ENCODE data around the gene ENOSF1. TPM values are rescaled to one million over a fixed set of nuclear protein-coding genes. Genes with fewer than 3 reads are reported as not detected.

The ENOSF1 gene
- polyA plus RNA-seq, 1 of the 3 experiments (the other 2 are of a cell fraction) = 23.3 TPM

DNA sequence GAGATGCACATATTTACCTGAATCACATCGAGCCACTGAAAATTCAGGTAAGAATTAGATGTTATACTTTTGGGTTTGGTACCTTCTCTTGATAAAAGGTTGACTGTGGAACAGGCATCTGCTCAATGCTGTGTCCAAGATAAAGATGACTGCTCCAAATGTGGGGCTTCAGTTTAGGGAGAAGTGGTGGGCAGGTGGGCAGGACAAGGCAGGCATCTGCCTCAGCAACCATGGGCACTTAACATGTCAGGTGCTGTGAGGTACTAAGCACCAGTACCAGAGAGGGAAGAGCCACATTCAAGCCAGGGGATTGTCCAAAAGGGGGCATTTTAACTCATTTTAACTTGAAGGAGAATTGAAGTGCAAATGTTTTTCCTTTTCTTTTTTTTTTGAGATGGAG, 41.0 kb downstream of the ENOSF1 start:
- no peak for TF ChIP-seq RFX5 (IDR thresholded peaks at IDR 0.05; ENCODE audit: low read length)
- Histone ChIP-seq H3K9ac (no peak overlapping the region), H3K4me3 (ENCODE audit: low read depth in 2 of 2, low read length in 1 of 2) (no peak overlapping the region), H3K9me3 (no peaks in the 10 kb centered on the region), H3K27me3 (ENCODE audit: insufficient read depth) (no peaks in the 10 kb centered on the region), H3K4me1 (ENCODE audit: control insufficient read depth in 1 of 2, insufficient read depth in 2 of 2, low read depth in 1 of 2, low read length in 1 of 2) (no peaks in the 10 kb centered on the region), H3K27ac (ENCODE audit: low read depth in 2 of 2, low read length in 1 of 2) (no peak overlapping the region), H3K79me2 (ENCODE audit: insufficient read depth) (peaks cover 3% of the 10 kb centered on the region; the same call in 1 of the 2 replicates), H3K4me2 (no peak overlapping the region), H3F3A (replicated peaks; ENCODE audit: insufficient read depth) (peaks cover 9% of the 10 kb centered on the region), H3K36me3 (replicated peaks in 1 of 2; ENCODE audit: control insufficient read depth in 1 of 2, insufficient read depth in 2 of 2, low read length in 1 of 2) (peaks cover 43 to 64% of the 10 kb centered on the region in 2 experiments), H3K9me2 (no peaks in the 10 kb centered on the region), H2AFZ (ENCODE audit: low read depth) (no peak overlapping the region), H4K20me1 (ENCODE audit: insufficient read depth) (peaks cover 5% of the 10 kb centered on the region; the same call in 1 of the 2 replicates)
- DNase-seq = no peak
- ChIA-PET POLR2A (no interaction called here), CTCF (no interaction called here)
- 95% methylated on average over 1 of the region's 1 CpG for WGBS (ENCODE audit: low lambda C conversion rate)

- Histone ChIP-seq H3K4me3 (ENCODE audit: low read depth in 2 of 2, low read length in 1 of 2) (no peak overlapping the region), H3K36me3 (replicated peaks in 1 of 2; ENCODE audit: control insufficient read depth in 1 of 2, insufficient read depth in 2 of 2, low read length in 1 of 2) (peaks cover 45 to 60% of the 10 kb centered on the region in 2 experiments), H3K9ac (no peak overlapping the region), H3K9me3 (no peaks in the 10 kb centered on the region), H3K9me2 (no peaks in the 10 kb centered on the region), H3K4me1 (ENCODE audit: control insufficient read depth in 1 of 2, insufficient read depth in 2 of 2, low read depth in 1 of 2, low read length in 1 of 2) (no peaks in the 10 kb centered on the region), H3K27ac (ENCODE audit: low read depth in 2 of 2, low read length in 1 of 2) (no peak overlapping the region), H3F3A (replicated peaks; ENCODE audit: insufficient read depth) (peaks cover 5% of the 10 kb centered on the region), H3K4me2 (no peak overlapping the region), H4K20me1 (ENCODE audit: insufficient read depth) (peaks cover 7% of the 10 kb centered on the region; the same call in 1 of the 2 replicates), H3K79me2 (ENCODE audit: insufficient read depth) (peaks cover 11% of the 10 kb centered on the region; the same call in 1 of the 2 replicates), H3K27me3 (ENCODE audit: insufficient read depth) (no peaks in the 10 kb centered on the region), H2AFZ (ENCODE audit: low read depth) (no peak overlapping the region)
- 94% methylated on average over 11 of the region's 11 CpGs for WGBS (ENCODE audit: low lambda C conversion rate)
- CTCF ChIA-PET = no interaction called here
- DNase-seq = no peak
- POLR2A ChIA-PET = no interaction called here
- TF ChIP-seq TCF12 (IDR thresholded peaks at IDR 0.05) (no peak), USF2 (IDR thresholded peaks at IDR 0.05; ENCODE audit: borderline replicate concordance, low read depth, low read length) (no peak), NRF1 (IDR thresholded peaks at IDR 0.05; ENCODE audit: low read depth, low read length) (no peak), GABPA (IDR thresholded peaks at IDR 0.05; ENCODE audit: low read depth) (no peak)
These were observed 41.9 kb downstream of the ENOSF1 start for GRCh38 chr18:670522-670921.

- Histone ChIP-seq H2AFZ (ENCODE audit: low read depth) (no peak overlapping the region), H3F3A (replicated peaks; ENCODE audit: insufficient read depth) (peaks cover 5% of the 10 kb centered on the region), H3K9me2 (no peaks in the 10 kb centered on the region), H3K4me3 (ENCODE audit: low read depth in 2 of 2, low read length in 1 of 2) (no peak overlapping the region), H3K4me1 (ENCODE audit: control insufficient read depth in 1 of 2, insufficient read depth in 2 of 2, low read depth in 1 of 2, low read length in 1 of 2) (no peaks in the 10 kb centered on the region), H3K27me3 (ENCODE audit: insufficient read depth) (no peaks in the 10 kb centered on the region), H3K9ac (no peak overlapping the region), H3K9me3 (no peaks in the 10 kb centered on the region), H4K20me1 (ENCODE audit: insufficient read depth) (peaks cover 7% of the 10 kb centered on the region; the same call in 1 of the 2 replicates), H3K36me3 (replicated peaks in 1 of 2; ENCODE audit: control insufficient read depth in 1 of 2, insufficient read depth in 2 of 2, low read length in 1 of 2) (peaks cover 40 to 51% of the 10 kb centered on the region in 2 experiments), H3K27ac (ENCODE audit: low read depth in 2 of 2, low read length in 1 of 2) (no peak overlapping the region), H3K4me2 (no peak overlapping the region), H3K79me2 (ENCODE audit: insufficient read depth) (peaks cover 12% of the 10 kb centered on the region; the same call in 1 of the 2 replicates)
- 92% methylated on average over 8 of the region's 8 CpGs for WGBS (ENCODE audit: low lambda C conversion rate)
- ChIA-PET POLR2A (no interaction called here), CTCF (interaction anchor here (1.4 kb wide), 1 partner anchor 43 kb away, joined by 3 read pairs; the partner anchor contains the start of gene ENOSF1)
- DNase-seq = no peak
- TF ChIP-seq EZH2phosphoT487 (IDR thresholded peaks at IDR 0.05; ENCODE audit: borderline replicate concordance, low read depth) (no peak), SIN3A (IDR thresholded peaks at IDR 0.05; ENCODE audit: borderline replicate concordance, low read depth, low read length) (no peak), SMC3 (IDR thresholded peaks at IDR 0.05; ENCODE audit: low read depth, low read length) (no peak), GATA2 (CRISPR knock-in tag; IDR thresholded peaks at IDR 0.05) (no peak), RFX5 (IDR thresholded peaks at IDR 0.05; ENCODE audit: low read length) (no peak), TCF12 (IDR thresholded peaks at IDR 0.05) (no peak), MEF2A (IDR thresholded peaks at IDR 0.05; ENCODE audit: borderline replicate concordance, low read depth) (no peak), TEAD4 (IDR thresholded peaks at IDR 0.05; ENCODE audit: borderline replicate concordance, insufficient read depth) (no peak)
- TF ChIP-seq, protein P1, sequence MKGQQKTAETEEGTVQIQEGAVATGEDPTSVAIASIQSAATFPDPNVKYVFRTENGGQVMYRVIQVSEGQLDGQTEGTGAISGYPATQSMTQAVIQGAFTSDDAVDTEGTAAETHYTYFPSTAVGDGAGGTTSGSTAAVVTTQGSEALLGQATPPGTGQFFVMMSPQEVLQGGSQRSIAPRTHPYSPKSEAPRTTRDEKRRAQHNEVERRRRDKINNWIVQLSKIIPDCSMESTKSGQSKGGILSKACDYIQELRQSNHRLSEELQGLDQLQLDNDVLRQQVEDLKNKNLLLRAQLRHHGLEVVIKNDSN (IDR thresholded peaks at IDR 0.05; ENCODE audit: borderline replicate concordance, low read depth) = no peak
- TF ChIP-seq, protein P2, sequence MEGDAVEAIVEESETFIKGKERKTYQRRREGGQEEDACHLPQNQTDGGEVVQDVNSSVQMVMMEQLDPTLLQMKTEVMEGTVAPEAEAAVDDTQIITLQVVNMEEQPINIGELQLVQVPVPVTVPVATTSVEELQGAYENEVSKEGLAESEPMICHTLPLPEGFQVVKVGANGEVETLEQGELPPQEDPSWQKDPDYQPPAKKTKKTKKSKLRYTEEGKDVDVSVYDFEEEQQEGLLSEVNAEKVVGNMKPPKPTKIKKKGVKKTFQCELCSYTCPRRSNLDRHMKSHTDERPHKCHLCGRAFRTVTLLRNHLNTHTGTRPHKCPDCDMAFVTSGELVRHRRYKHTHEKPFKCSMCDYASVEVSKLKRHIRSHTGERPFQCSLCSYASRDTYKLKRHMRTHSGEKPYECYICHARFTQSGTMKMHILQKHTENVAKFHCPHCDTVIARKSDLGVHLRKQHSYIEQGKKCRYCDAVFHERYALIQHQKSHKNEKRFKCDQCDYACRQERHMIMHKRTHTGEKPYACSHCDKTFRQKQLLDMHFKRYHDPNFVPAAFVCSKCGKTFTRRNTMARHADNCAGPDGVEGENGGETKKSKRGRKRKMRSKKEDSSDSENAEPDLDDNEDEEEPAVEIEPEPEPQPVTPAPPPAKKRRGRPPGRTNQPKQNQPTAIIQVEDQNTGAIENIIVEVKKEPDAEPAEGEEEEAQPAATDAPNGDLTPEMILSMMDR (IDR thresholded peaks at IDR 0.05) = no peak
- TF ChIP-seq, protein P3, sequence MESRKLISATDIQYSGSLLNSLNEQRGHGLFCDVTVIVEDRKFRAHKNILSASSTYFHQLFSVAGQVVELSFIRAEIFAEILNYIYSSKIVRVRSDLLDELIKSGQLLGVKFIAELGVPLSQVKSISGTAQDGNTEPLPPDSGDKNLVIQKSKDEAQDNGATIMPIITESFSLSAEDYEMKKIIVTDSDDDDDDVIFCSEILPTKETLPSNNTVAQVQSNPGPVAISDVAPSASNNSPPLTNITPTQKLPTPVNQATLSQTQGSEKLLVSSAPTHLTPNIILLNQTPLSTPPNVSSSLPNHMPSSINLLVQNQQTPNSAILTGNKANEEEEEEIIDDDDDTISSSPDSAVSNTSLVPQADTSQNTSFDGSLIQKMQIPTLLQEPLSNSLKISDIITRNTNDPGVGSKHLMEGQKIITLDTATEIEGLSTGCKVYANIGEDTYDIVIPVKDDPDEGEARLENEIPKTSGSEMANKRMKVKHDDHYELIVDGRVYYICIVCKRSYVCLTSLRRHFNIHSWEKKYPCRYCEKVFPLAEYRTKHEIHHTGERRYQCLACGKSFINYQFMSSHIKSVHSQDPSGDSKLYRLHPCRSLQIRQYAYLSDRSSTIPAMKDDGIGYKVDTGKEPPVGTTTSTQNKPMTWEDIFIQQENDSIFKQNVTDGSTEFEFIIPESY (IDR thresholded peaks at IDR 0.05; ENCODE audit: borderline replicate concordance, low read depth) = no peak
- TF ChIP-seq, protein P4, sequence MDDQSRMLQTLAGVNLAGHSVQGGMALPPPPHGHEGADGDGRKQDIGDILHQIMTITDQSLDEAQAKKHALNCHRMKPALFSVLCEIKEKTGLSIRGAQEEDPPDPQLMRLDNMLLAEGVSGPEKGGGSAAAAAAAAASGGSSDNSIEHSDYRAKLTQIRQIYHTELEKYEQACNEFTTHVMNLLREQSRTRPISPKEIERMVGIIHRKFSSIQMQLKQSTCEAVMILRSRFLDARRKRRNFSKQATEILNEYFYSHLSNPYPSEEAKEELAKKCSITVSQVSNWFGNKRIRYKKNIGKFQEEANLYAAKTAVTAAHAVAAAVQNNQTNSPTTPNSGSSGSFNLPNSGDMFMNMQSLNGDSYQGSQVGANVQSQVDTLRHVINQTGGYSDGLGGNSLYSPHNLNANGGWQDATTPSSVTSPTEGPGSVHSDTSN (IDR thresholded peaks at IDR 0.05) = no peak
These were observed 43.4 kb downstream of the ENOSF1 start for GRCh38 chr18:669077-669476.

Measured in SK-N-SH (cell line).